ENCODE data around the gene SERINC2. TPM values are rescaled to one million over a fixed set of nuclear protein-coding genes. Genes with fewer than 3 reads are reported as not detected.
A peak's percentile ranks its signal among the peaks of the same experiment; 100 is the strongest.

The SERINC2 gene
- total RNA-seq (2014; rRNA removed; shearing (Covaris generic)), result 134 and 164 TPM in 2 replicates

- no peak for DNase-seq (ENCODE audit: low read depth)
Observed at GRCh38 chr1:31412732-31413404, at the start of gene SERINC2. Gene SERINC2 (plus strand): TSS chr1:31413213. CDS start chr1:31413266, 53 bp downstream.

DNA sequence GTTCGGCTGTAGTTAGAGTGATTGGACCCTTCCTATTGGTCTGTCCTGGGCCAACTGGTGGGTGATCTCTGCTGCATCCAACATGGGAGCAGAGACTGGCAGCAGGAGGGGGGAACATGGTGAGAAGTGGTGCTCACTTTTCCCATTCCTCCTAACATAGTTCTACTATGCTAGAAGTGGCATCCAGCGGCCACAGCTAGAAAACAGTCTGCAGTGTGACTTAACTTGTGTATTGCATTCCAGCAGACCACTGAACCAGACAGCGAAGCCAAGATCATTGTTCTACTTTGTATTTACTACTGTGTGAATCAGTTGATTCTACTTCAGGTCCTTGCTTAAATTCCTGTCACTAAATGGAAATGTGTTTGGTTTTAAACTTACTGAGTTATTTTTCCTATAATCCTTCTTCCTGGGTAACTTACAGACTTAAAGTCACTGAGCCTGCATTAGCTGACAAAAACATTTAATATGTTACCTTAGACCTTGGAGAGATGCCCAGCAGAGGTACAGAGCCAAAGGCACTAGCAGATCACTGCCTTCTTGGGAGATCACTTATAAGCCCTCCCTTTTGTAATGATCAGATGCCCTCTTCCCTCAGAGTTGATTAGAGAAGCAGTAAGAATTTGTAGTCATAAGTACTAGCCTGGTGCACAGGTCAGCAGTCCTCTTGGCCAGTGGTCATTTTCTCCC, 48.3 kb upstream of the SERINC2 start:
- DNase-seq (ENCODE audit: low read depth), result no peak

GRCh38 chr1:31366796-31367195, 46.2 kb upstream of the SERINC2 start:
- no peak for DNase-seq (ENCODE audit: low read depth)

GRCh38 chr1:31368611-31369107, 44.4 kb upstream of the SERINC2 start:
- DNase-seq (ENCODE audit: low read depth), result no peak

DNA sequence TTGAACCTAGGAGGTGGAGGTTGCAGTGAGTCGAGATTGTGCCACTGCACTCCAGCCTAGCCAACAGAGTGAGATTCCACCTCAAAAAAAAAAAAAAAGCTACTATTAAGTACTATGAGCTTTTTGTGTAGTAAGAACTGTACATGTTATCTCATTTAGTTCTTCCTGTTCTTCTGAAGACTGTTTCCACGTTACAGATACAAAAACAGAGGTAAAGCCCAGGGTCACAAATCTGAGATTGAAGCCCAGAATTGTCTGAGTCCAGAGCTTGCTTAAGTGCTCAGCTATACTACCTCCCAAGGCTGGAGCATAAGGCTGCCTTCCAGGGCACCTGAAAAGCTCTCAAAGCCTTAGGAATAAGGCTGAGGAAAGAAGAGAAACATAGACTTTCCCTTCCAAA, 43.0 kb upstream of the SERINC2 start:
- DNase-seq (ENCODE audit: low read depth), result no peak

GRCh38 chr1:31370565-31370964, 42.4 kb upstream of the SERINC2 start:
- DNase-seq (ENCODE audit: low read depth), result no peak

- no peak for DNase-seq (ENCODE audit: low read depth)
Observed at GRCh38 chr1:31371121-31371959, 41.7 kb upstream of the SERINC2 start.

DNA sequence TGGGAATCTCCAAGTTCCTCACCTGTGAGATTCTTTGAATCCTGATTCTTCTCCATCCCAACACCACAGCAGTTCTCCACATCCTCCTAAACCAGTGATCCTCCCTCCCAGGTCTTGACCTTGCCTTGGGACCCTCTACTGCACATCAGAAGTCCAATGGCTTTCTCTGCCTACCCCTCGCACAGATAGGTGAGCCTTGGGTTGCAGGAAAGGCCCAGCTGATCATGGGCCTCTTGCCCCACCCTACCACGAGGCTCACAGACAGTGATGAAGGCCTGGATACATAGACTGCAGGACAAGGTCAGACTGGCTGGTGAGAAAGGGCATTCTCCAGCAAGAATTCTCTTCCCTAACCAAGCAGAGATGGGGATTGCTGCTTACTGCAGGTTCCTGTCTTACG, 41.0 kb upstream of the SERINC2 start:
- DNase-seq (ENCODE audit: low read depth), result no peak

GRCh38 chr1:31372751-31373055, 40.3 kb upstream of the SERINC2 start:
- DNase-seq (ENCODE audit: low read depth), result no peak

DNA sequence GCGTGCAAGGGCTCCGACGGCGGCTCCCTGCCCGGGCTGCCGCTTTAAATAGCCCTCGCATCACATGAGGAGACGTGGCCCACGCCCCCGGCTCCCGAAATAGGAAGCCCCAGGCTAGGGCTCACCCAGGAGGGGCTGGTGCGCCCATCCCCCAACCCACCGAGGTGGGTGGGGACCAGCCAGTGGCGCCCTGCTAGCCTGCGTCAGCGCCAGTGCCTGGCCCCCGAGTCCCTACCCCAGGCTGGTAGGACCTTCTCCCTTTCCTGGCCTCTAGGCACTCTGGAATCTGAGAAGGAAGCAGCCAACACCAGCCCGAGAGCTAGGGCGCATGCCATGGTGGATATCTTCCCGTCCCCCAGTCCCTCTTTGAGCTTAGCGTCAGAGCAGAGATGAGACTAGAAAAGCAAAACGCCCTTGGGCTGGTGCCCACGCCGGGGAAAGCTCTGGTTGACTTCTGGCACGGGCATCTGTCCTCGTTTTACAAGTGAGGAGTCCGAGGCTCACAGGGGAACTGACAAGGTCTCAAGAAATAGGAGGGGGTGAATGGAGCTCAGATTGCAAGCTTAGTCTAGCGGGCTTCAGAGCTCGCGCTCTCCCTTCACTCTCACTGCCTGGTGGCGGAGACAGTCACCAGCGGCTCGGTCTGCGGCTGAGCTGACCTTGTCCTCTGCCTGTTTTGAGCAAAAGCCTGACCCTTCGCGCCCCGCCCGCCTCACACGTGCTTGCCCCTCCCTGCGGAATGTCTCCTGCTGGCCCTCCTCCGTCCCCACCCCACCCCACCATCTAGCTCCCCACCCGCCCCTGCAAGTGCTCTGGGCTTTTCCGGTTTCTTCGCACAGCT, 39.7 kb upstream of the SERINC2 start, which contains the start of gene FABP3:
TSS of gene FABP3 (minus strand) at position 21 of the 841 bp plus-strand sequence. CDS start 62 bp downstream, outside the sequence.
- peak; percentile 78 for DNase-seq (ENCODE audit: low read depth)

GRCh38 chr1:31373897-31374486, 39.0 kb upstream of the SERINC2 start:
- DNase-seq (ENCODE audit: low read depth), result no peak

DNA sequence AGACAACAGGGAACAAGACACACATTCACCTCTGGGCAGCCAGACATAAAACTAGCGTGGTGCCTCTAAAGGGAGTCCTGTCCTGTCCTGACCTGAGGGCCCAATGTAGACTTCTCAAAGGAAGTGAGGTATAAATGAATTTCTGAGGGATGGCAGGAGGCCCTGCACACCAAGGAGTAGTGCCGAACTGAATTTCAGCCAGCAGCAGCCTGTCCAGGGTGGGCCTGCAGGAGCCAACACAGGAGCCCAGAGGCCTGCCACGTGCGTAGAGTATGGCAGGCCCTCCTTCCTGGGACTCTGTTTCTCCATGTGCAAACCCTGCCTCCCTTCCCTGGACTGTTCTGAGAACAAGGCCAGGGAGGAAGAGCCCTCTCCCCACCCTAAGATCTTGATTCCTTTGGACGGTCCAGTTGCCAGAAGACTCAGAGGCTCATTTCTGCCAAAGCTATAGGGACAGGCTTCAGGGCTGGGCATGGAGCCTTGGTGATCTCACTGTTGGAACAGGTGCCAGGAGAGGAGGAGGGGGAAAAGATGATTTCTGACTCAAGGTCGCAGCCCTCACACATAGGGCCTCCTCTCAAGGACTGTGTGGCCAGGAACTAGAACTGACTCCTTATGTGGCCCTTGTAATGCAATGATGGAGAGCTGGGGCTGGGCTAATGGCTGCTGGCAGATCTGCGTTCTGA, 38.4 kb upstream of the SERINC2 start:
- peak; percentile 82 for DNase-seq (ENCODE audit: low read depth)

DNA sequence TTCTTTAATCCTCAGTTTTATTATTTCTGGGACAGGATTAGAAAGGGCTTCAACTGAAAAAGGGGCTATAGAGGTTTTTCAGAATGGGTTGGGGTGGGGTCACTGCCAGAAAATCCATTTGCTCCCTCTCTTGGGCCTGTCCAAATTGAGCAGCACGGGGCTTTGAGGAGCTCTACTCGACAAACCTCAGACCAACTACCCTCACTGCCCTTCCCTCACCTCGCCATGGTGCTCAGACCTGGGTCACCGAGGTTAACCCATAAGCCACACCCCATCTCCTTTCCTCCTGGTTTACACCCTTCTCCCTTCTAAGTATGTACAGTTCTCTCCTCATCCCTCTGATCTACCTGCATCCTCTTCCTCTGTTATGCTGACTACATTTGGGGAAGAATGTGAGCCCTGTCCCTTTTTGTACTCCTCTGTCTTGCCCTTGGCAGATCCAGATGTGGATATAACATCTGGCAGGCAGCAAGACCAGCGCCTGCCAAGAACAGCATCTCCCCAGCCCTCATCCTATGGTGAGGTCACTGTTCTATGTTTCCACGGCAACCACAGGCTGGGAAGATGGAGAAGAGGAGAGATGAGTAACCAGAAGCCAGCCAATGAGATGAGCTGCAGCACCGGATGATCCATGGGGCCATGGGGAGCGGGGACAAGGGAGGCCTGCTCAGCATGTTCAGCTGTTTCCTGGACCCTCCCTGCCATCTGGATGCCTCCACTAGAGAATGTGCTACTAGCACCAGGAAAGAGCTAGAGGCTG, 36.5 kb upstream of the SERINC2 start:
- peak; percentile 88 for DNase-seq (ENCODE audit: low read depth)

- no peak for DNase-seq (ENCODE audit: low read depth)
Observed at GRCh38 chr1:31377364-31377863, 35.6 kb upstream of the SERINC2 start.

GRCh38 chr1:31378001-31378400, 35.0 kb upstream of the SERINC2 start:
- no peak for DNase-seq (ENCODE audit: low read depth)

GRCh38 chr1:31380181-31380580, 32.8 kb upstream of the SERINC2 start:
- no peak for DNase-seq (ENCODE audit: low read depth)

- peak; percentile 47 for DNase-seq (ENCODE audit: low read depth)
Observed at GRCh38 chr1:31381394-31382294, 31.4 kb upstream of the SERINC2 start.

GRCh38 chr1:31382379-31382989, 30.5 kb upstream of the SERINC2 start:
- no peak for DNase-seq (ENCODE audit: low read depth)
